ENCODE measurements around the gene MAGI1.

DNA sequence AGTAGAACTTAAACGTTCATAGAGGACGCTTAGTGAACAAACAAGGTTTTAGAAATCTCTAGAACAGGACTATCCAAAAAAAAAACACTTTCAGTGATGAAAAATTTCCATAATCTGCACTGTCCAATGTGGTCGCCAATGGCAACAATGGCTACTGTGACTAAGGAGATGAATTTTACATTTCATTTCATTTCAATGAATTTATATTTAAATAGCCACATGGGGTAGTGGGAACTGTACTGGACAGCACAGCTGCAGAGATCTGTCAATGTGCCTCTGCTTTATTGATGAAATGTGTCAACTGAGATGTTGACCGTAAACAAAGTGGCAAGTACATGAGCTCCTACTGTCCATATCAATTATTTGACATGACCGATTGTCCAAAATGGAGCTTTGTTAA, 222.5 kb downstream of the MAGI1 start:
- TF ChIP-seq, protein P1, sequence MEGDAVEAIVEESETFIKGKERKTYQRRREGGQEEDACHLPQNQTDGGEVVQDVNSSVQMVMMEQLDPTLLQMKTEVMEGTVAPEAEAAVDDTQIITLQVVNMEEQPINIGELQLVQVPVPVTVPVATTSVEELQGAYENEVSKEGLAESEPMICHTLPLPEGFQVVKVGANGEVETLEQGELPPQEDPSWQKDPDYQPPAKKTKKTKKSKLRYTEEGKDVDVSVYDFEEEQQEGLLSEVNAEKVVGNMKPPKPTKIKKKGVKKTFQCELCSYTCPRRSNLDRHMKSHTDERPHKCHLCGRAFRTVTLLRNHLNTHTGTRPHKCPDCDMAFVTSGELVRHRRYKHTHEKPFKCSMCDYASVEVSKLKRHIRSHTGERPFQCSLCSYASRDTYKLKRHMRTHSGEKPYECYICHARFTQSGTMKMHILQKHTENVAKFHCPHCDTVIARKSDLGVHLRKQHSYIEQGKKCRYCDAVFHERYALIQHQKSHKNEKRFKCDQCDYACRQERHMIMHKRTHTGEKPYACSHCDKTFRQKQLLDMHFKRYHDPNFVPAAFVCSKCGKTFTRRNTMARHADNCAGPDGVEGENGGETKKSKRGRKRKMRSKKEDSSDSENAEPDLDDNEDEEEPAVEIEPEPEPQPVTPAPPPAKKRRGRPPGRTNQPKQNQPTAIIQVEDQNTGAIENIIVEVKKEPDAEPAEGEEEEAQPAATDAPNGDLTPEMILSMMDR (IDR thresholded peaks at IDR 0.05), result no peak
- TF ChIP-seq POLR2A (IDR thresholded peaks at IDR 0.05) (no peak), POLR2AphosphoS5 (IDR thresholded peaks at IDR 0.05; ENCODE audit: insufficient read depth in 1 of 2, low read depth in 1 of 2) (no peak)

Data from vagina (tissue), 2 donors.